ENCODE results near the gene SGCB.

SGCB gene

DNA sequence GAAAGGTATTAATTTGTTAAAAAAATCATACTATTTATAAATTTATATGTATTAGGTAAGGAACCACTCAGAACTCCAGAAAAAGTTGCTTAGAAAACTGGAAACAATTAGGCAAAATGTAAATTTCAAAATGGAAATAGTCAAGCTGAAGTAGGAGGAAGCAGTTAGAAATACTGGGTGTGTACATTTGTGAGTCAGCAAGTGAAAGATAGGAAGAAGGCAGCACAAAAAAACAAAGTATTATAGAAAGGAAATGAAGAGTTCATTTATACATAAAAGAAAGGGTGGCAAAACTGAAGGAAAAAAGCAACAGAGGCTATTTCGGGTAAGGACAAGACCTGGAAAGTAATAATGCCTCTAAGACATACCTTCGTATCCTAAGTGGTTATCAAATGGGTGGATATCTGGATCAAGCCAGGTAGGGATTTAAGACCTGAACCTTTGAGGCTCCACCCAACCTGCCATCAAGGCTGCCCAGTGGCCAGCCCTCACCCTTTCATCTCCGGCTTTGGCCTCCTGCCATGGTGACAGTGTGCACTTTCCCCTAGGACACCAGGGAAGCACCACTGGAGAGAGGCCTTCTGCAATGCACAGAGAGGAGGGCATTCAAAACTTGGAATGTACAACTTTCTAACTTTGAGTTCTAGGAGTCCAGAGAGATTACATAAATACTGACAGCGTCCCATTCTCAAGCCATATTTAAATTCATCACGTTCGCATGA lies 18.0 kb downstream of the SGCB start, which contains the start of gene LRRC66:
LRRC66 (minus strand) TSS at position 428 of the 722 bp plus-strand sequence. CDS start 2,750 bp downstream, outside the sequence.
- DNase-seq (ENCODE audit: low spot score), result no peak

DNA sequence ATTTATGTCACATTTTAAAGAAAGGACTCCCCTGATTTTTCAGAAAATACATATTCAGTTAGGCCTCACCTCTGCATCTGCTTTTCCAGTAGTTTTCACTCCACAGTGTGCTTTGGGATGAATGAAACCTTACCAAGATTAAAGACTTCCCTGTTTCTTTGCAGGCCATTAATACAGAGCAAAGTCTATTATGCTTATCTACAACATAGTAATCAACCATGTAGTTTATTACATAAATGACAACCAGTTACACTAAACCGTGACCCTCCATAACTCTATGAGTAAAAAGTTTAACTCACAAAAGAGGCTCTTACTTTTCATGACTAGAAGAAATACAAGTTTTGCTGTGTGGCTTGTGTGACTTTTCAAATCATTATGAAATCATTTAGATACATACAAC lies 20.3 kb downstream of the SGCB start:
- no peak for DNase-seq (ENCODE audit: low spot score)

DNA sequence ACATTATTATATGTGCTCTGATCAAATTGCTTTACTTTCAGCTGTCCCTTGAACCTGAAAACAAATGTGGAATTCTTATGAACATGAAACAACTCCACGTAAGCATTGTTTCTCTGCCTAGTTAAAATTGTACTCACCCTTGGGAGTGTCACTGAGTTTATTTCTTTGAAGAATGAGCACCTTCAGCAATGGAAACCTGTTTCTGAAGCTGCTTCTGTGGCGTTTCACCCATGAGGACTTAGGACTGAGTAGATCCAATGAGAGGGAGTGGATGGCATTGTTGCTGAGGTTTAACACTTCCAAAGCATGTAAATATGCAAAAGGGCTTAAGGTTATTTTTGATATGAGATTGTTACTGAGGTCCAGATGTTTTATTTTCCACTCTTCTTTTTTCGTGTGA lies 21.1 kb downstream of the SGCB start:
- no peak for DNase-seq (ENCODE audit: low spot score)

DNA sequence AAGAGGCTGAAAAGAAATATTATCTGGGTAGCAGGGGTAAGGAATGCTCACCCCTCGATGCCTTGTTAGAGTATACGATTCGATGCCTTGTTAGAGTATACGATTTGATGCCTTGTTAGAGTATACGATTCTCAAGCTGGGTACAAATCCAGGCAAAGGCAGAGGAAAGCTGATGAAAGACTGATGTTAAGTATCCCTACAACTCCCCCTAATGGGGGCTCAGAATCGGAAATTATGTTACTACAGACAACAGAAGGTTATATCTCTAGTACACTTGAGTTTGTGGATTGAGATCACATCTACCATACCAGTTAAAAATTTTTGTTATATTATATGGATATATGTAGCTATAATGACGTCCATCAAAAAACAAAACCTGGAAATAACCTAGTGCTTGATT lies 22.7 kb downstream of the SGCB start:
- no peak for DNase-seq (ENCODE audit: low spot score)

DNA sequence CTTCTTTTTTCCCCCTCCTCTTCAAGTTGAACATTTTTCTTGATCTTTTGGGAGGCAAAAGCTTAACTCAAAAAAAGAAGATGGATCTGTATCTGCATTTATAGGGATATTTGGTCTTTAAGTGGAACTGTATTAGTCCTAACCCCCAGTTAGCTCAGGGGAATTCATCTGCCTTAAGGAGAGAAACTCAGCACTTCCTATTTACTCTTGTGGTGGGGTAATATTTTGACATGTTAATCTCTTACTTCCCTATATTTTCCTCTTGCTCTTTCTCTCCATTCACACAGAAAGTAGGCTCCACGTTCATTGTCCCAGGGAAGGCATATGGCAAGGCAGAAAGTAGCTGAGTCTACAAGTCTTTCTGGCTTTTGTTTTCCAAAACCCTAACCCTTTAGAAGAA lies 23.2 kb downstream of the SGCB start:
- DNase-seq (ENCODE audit: low spot score), result no peak

DNA sequence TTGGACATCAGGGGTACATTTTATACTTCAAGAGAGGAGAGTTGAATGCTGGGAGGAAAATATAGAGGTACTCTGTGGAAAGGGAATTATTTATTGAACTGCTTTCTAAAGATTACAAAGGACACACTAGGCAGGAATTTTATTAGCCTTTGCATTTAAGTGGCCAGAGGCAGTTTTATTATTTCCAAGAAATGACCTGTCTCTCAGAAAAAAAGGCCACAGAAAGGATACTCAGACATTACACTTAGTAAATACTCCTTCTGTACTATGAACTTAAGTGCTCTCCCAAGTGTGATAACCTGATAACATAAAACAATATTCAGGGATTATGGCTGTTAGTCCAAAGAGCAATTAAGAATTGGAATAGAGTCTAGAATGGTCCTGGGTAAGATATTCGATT lies 25.4 kb downstream of the SGCB start:
- no peak for DNase-seq (ENCODE audit: low spot score)

DNA sequence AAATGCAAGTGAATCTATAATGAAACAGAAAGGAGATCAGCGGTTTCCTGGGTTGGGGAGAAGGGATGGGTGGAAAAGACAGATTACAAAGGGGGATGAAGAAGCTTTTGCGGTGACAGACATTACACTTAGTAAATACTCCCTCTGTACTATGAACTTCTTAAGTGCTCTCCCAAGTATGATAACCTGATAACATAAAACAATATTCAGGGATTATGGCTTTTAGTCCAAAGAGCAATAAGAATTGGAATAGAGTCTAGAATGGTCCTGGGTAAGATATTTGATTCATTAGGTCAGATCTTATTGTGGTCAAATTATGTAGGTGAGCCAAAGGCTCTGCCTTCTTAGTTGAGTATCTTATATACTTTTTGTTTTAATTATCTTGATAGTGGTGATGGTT lies 27.1 kb downstream of the SGCB start:
- DNase-seq (ENCODE audit: low spot score), result no peak

DNA sequence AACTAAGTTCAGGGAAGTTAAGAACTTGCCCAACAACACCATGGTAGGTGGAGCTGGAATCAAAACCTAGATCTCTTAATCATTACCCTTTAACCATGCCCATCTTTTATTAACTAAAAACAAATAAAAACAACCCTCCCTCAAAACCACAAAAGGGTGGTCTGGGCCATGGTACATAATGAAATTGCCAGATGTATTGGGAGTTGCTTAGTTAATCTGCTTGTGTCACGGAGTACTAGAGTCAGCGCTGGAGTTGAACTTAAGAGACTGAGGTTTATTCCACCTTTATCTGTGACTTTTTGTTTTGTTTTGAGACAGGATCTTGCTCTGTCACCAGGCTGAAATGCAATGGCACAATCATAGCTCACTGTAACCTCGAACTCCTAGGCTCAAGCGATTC lies 31.2 kb downstream of the SGCB start:
- DNase-seq (ENCODE audit: low spot score), result no peak

DNA sequence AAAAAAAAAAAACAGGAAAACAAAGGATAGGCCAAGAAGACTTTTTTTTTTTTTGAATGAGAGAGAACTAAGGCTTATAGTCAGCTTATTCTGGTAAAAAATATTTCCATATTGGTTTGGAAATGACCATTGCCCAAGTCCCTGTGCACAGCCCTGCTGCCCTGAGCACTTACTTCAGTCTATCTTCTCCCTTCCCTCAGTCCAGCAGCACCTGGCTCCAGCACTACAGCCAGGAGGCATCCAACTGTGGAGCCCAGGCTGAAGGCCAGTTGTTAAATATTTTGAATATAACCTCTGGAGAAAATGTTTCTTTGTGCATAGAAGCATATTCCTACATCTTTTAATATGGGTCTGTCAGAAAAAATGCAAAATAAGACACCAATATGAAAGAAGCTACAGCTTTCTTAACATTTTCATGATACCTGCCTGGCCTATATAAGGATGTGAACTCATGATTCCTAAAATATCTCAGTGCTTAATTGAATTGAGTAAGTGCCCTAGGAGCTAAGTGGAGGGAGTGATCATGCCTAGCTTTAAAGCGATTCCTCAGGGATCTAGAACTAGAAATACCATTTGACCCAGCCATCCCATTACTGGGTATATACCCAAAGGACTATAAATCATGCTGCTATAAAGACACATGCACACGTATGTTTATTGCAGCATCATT lies 32.4 kb downstream of the SGCB start:
- DNase-seq (ENCODE audit: low spot score), result no peak

DNA sequence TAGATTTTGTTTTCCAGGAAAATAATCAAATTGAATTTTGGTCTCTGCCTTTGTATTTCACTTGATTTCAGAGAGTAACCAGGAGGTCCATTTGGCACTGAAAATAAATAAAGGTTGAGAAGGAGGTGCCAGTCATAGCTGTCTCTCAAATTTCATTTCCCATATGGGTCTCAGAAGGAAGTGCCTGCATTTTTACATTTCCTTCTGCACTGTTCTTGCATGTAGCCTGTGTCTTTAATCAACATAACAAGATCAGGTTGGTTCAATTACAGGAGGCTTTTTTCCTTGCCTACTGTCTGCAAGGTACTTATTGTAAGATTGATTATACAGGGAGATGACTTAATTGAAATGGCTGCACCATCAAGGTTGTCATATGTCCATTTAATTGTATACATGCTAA lies 33.7 kb downstream of the SGCB start:
- no peak for DNase-seq (ENCODE audit: low spot score)

DNA sequence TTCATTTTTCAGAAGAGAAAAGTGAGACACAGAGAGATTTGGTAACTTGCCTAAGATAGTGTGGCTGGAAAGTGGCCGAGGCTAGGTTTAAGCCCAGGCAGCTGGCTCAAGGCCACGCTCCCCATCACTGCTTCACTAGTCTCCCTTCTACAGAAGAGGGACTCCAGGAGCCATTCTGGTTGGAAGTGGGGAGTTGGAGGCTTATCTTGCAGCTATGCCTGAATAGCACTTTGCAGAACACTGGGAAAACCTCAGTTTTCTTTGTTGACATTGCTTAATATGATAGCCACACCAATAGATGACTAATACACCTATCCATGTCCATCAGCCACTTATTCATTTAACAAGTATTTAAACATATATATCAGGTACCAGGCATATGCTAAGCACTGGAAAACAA lies 36.5 kb downstream of the SGCB start:
- DNase-seq (ENCODE audit: low spot score), result no peak

DNA sequence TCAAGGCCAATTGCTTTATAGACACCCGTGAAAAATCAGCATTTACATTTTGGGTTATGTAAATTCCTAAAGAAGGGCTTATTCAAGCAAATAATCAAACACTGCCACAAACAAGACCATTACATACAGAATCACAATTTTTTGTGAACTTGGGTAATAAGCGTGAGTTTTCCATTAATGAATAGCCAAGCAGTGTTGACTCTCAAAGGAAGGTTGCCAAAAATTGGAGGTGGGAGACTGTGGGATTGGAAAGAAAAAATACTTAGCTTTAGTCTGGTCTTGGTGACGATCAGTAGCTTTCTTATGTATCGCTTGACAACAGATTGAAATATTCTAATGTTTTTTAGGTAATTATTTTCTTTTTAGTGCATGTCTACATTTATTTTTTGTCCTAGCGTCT lies 38.8 kb downstream of the SGCB start:
- DNase-seq (ENCODE audit: low spot score), result no peak

DNA sequence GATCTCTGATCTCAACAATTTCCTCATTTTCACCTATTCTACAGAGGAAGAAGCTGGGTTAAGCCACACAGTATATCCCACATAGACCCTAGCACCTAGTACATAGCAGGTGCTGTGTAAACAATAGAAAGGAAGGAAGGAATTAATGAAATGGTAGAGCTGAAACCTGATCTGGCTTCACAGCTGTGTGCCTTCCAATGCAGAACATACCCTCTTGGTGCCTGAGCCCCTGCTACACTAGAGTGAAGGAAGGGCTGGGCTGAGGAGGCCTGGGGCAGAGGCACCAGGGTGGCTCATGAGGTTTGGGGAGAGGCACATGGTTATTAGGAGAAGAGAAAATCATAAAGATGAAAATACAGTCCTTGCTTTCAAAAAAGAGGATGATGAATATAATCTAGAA lies 39.3 kb downstream of the SGCB start:
- no peak for DNase-seq (ENCODE audit: low spot score)

DNA sequence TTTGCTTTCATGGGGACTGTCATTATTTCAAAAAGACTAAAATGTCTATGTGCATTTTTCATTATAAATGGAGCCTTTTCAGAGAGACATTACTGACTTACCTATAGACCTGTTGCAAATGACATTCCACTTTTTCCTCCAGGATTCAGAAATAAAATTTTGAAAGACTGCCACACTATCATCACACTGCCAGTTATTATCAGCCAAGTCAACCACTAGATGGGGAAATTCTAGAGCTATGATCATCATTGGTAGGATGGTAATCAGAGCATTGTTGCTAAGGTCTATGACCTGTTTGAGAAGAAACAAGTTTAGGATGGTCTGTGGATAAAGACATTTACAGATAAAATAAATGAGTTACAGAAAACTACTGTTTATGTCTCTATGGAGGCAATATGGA lies 40.5 kb downstream of the SGCB start:
- no peak for DNase-seq (ENCODE audit: low spot score)

DNA sequence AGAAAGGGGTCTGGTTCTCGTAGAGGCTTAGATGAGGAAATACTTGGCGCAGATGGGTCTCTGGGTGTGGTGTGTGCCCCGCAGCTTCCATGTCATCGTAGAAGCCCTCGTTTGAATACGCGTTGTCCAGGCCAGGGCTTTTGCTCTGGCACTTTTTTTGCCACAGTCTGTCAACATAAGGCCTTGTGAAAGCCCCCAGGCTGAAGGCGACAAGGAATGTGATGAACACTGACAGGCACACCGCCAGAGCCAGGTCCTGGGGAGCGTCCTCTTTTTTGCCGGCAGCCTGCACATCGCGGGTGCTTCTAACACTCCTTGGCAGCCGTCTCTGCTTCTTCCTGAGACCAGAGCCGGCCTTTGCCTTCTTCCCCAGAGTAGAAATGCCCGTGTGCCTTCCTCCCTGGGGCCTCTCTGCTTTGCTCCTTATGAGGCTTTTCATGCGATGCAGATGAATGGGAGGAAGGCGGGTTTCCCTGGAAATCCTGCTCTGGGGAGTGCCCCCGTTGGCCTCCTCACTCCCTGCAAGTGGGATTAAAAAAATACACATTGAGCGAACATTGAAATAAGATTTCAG lies 42.4 kb downstream of the SGCB start:
- no peak for DNase-seq (ENCODE audit: low spot score)

Data from hepatic stellate cell (primary cell).